ENCODE measurements around the gene NRXN2.

The NRXN2 gene

GRCh38 chr11:64723907-64724862, 1.2 kb upstream of the NRXN2 start:
- Mint-ChIP-seq H3K36me3 (peaks cover 7% of the 10 kb centered on the region), H3K4me3 (peak overlapping the region; percentile 81), H3K27ac (peak overlapping the region; percentile 80), H3K9me3 (no peaks in the 10 kb centered on the region), H3K27me3 (peaks cover 32% of the 10 kb centered on the region), H3K4me1 (peaks cover 29% of the 10 kb centered on the region)
- ATAC-seq: peak; percentile 63

GRCh38 chr11:64722141-64723065, 594 bp downstream of the NRXN2 start:
- Mint-ChIP-seq H3K4me3 (peak overlapping the region; percentile 25), H3K36me3 (no peaks in the 10 kb centered on the region), H3K9me3 (no peaks in the 10 kb centered on the region), H3K27me3 (peaks cover 47% of the 10 kb centered on the region), H3K27ac (peak overlapping the region; percentile 11), H3K4me1 (peaks cover 29% of the 10 kb centered on the region)
- no peak for ATAC-seq

- ATAC-seq: no peak
These were observed 1.7 kb downstream of the NRXN2 start for GRCh38 chr11:64721359-64721699.

GRCh38 chr11:64720640-64721358, 2.2 kb downstream of the NRXN2 start:
- Mint-ChIP-seq H3K36me3 (no peaks in the 10 kb centered on the region), H3K27me3 (peaks cover 63% of the 10 kb centered on the region)

More at GRCh38 chr11:64721359-64721699, 1.7 kb downstream of the NRXN2 start:
- Mint-ChIP-seq H3K4me3 (no peak overlapping the region), H3K9me3 (no peaks in the 10 kb centered on the region), H3K4me1 (peaks cover 32% of the 10 kb centered on the region), H3K27me3 (peaks cover 58% of the 10 kb centered on the region), H3K27ac (no peak overlapping the region), H3K36me3 (no peaks in the 10 kb centered on the region)

GRCh38 chr11:64720167-64720566, 2.8 kb downstream of the NRXN2 start:
- Mint-ChIP-seq H3K9me3 (no peaks in the 10 kb centered on the region), H3K27me3 (peaks cover 70% of the 10 kb centered on the region), H3K27ac (no peak overlapping the region), H3K4me1 (peaks cover 37% of the 10 kb centered on the region), H3K36me3 (no peaks in the 10 kb centered on the region), H3K4me3 (no peak overlapping the region)
- no peak for ATAC-seq

More at GRCh38 chr11:64720640-64721358, 2.2 kb downstream of the NRXN2 start:
- Mint-ChIP-seq H3K27ac (no peak overlapping the region), H3K4me1 (peaks cover 36% of the 10 kb centered on the region), H3K9me3 (no peaks in the 10 kb centered on the region), H3K4me3 (no peak overlapping the region)
- no peak for ATAC-seq

GRCh38 chr11:64719406-64719805, 3.6 kb downstream of the NRXN2 start:
- H3K27ac Mint-ChIP-seq: no peak overlapping the region
- peaks cover 77% of the 10 kb centered on the region for H3K27me3 Mint-ChIP-seq
- peaks cover 37% of the 10 kb centered on the region for H3K4me1 Mint-ChIP-seq
- H3K36me3 Mint-ChIP-seq: no peaks in the 10 kb centered on the region
- no peaks in the 10 kb centered on the region for H3K9me3 Mint-ChIP-seq
- H3K4me3 Mint-ChIP-seq: no peak overlapping the region
- no peak for ATAC-seq

- ATAC-seq: no peak
- Mint-ChIP-seq H3K9me3 (no peaks in the 10 kb centered on the region), H3K4me1 (peaks cover 37% of the 10 kb centered on the region), H3K36me3 (no peaks in the 10 kb centered on the region), H3K4me3 (no peak overlapping the region), H3K27ac (no peak overlapping the region), H3K27me3 (peaks cover 84% of the 10 kb centered on the region)
These were observed 4.2 kb downstream of the NRXN2 start for GRCh38 chr11:64718780-64719124.

- no peak overlapping the region for H3K4me3 Mint-ChIP-seq
- H3K4me1 Mint-ChIP-seq: peaks cover 33% of the 10 kb centered on the region
These were observed 4.8 kb downstream of the NRXN2 start for GRCh38 chr11:64718084-64718779.

GRCh38 chr11:64717268-64717578, 5.8 kb downstream of the NRXN2 start:
- no peak for ATAC-seq
- no peaks in the 10 kb centered on the region for H3K36me3 Mint-ChIP-seq
- H3K27ac Mint-ChIP-seq: no peak overlapping the region
- peaks cover 84% of the 10 kb centered on the region for H3K27me3 Mint-ChIP-seq
- H3K4me1 Mint-ChIP-seq: peaks cover 32% of the 10 kb centered on the region
- H3K9me3 Mint-ChIP-seq: no peaks in the 10 kb centered on the region
- H3K4me3 Mint-ChIP-seq: no peak overlapping the region

More at GRCh38 chr11:64718084-64718779, 4.8 kb downstream of the NRXN2 start:
- no peaks in the 10 kb centered on the region for H3K36me3 Mint-ChIP-seq
- peaks cover 86% of the 10 kb centered on the region for H3K27me3 Mint-ChIP-seq
- H3K9me3 Mint-ChIP-seq: no peaks in the 10 kb centered on the region
- ATAC-seq: no peak
- H3K27ac Mint-ChIP-seq: no peak overlapping the region

- H3K27ac Mint-ChIP-seq: no peak overlapping the region
These were observed 6.3 kb downstream of the NRXN2 start for GRCh38 chr11:64716473-64717267.

GRCh38 chr11:64715756-64716472, 7.1 kb downstream of the NRXN2 start:
- no peaks in the 10 kb centered on the region for H3K36me3 Mint-ChIP-seq
- peaks cover 88% of the 10 kb centered on the region for H3K27me3 Mint-ChIP-seq
- H3K9me3 Mint-ChIP-seq: no peaks in the 10 kb centered on the region
- no peak overlapping the region for H3K4me3 Mint-ChIP-seq
- peaks cover 40% of the 10 kb centered on the region for H3K4me1 Mint-ChIP-seq
- no peak for ATAC-seq
- no peak overlapping the region for H3K27ac Mint-ChIP-seq

More at GRCh38 chr11:64716473-64717267, 6.3 kb downstream of the NRXN2 start:
- no peaks in the 10 kb centered on the region for H3K36me3 Mint-ChIP-seq
- peaks cover 85% of the 10 kb centered on the region for H3K27me3 Mint-ChIP-seq
- H3K9me3 Mint-ChIP-seq: no peaks in the 10 kb centered on the region
- H3K4me1 Mint-ChIP-seq: peaks cover 35% of the 10 kb centered on the region
- no peak overlapping the region for H3K4me3 Mint-ChIP-seq
- ATAC-seq: no peak

- Mint-ChIP-seq H3K4me3 (no peak overlapping the region), H3K27me3 (peaks cover 88% of the 10 kb centered on the region), H3K27ac (no peak overlapping the region), H3K9me3 (no peaks in the 10 kb centered on the region), H3K36me3 (no peaks in the 10 kb centered on the region), H3K4me1 (peaks cover 43% of the 10 kb centered on the region)
- no peak for ATAC-seq
These were observed 7.9 kb downstream of the NRXN2 start for GRCh38 chr11:64715110-64715509.

- Mint-ChIP-seq H3K27me3 (peaks cover 88% of the 10 kb centered on the region), H3K36me3 (no peaks in the 10 kb centered on the region), H3K9me3 (no peaks in the 10 kb centered on the region), H3K4me3 (no peak overlapping the region), H3K4me1 (peaks cover 48% of the 10 kb centered on the region), H3K27ac (no peak overlapping the region)
- no peak for ATAC-seq
These were observed 8.3 kb downstream of the NRXN2 start for GRCh38 chr11:64714666-64715065.
